ENCODE results near the gene DACH1.
"Not testable (repeated sequence)": the region's sequence is repeated elsewhere in the genome, so short reads cannot be mapped to it uniquely, and the experiment has no call there.

Gene DACH1

GRCh38 chr13:71780546-71780945 lies 86.5 kb downstream of the DACH1 start:
- Histone ChIP-seq H3K4me1 (ENCODE audit: control insufficient read depth, insufficient read depth, low read length) (no peaks in the 10 kb centered on the region), H3K27ac (ENCODE audit: low read length) (no peak overlapping the region), H3K4me3 (ENCODE audit: low read length) (no peak overlapping the region), H3K36me3 (ENCODE audit: control insufficient read depth, insufficient read depth, low read length) (no peaks in the 10 kb centered on the region), H3K27me3 (ENCODE audit: control insufficient read depth, insufficient read depth, low read length) (no peaks in the 10 kb centered on the region), H3K9me3 (ENCODE audit: control insufficient read depth, insufficient read depth, low read length) (no peaks in the 10 kb centered on the region)
- WGBS (ENCODE audit: insufficient coverage, insufficient read length): no CpG with 5 or more reads among the region's 5 CpGs
- DNase-seq (ENCODE audit: low read depth, low spot score): no peak

- H3K4me3 ChIP-seq (ENCODE audit: low read length); H3K27ac ChIP-seq (ENCODE audit: low read length); DNase-seq (ENCODE audit: low read depth, low spot score); H3K36me3 ChIP-seq (ENCODE audit: control insufficient read depth, insufficient read depth, low read length); H3K9me3 ChIP-seq (ENCODE audit: control insufficient read depth, insufficient read depth, low read length); H3K4me1 ChIP-seq (ENCODE audit: control insufficient read depth, insufficient read depth, low read length); H3K27me3 ChIP-seq (ENCODE audit: control insufficient read depth, insufficient read depth, low read length): not testable (repeated sequence)
- no CpG with 5 or more reads among the region's 11 CpGs for WGBS (ENCODE audit: insufficient coverage, insufficient read length)
These were observed 88.0 kb downstream of the DACH1 start for GRCh38 chr13:71778998-71779397.

- no peaks in the 10 kb centered on the region for H3K4me1 ChIP-seq (ENCODE audit: control insufficient read depth, insufficient read depth, low read length)
- no peaks in the 10 kb centered on the region for H3K27me3 ChIP-seq (ENCODE audit: control insufficient read depth, insufficient read depth, low read length)
- no peaks in the 10 kb centered on the region for H3K36me3 ChIP-seq (ENCODE audit: control insufficient read depth, insufficient read depth, low read length)
- no peak overlapping the region for H3K4me3 ChIP-seq (ENCODE audit: low read length)
- H3K9me3 ChIP-seq (ENCODE audit: control insufficient read depth, insufficient read depth, low read length): no peaks in the 10 kb centered on the region
- no CpG with 5 or more reads among the region's 1 CpG for WGBS (ENCODE audit: insufficient coverage, insufficient read length)
- no peak for DNase-seq (ENCODE audit: low read depth, low spot score)
- H3K27ac ChIP-seq (ENCODE audit: low read length): no peak overlapping the region
These were observed 91.0 kb downstream of the DACH1 start for GRCh38 chr13:71775966-71776365.

GRCh38 chr13:71774863-71775262 lies 92.1 kb downstream of the DACH1 start:
- no peaks in the 10 kb centered on the region for H3K4me1 ChIP-seq (ENCODE audit: control insufficient read depth, insufficient read depth, low read length)
- WGBS (ENCODE audit: insufficient coverage, insufficient read length): no CpG with 5 or more reads among the region's 4 CpGs
- H3K36me3 ChIP-seq (ENCODE audit: control insufficient read depth, insufficient read depth, low read length): no peaks in the 10 kb centered on the region
- H3K9me3 ChIP-seq (ENCODE audit: control insufficient read depth, insufficient read depth, low read length): no peaks in the 10 kb centered on the region
- no peak overlapping the region for H3K27ac ChIP-seq (ENCODE audit: low read length)
- no peak for DNase-seq (ENCODE audit: low read depth, low spot score)
- no peak overlapping the region for H3K4me3 ChIP-seq (ENCODE audit: low read length)
- no peaks in the 10 kb centered on the region for H3K27me3 ChIP-seq (ENCODE audit: control insufficient read depth, insufficient read depth, low read length)

GRCh38 chr13:71773531-71773930 lies 93.5 kb downstream of the DACH1 start:
- Histone ChIP-seq H3K27ac (ENCODE audit: low read length) (no peak overlapping the region), H3K36me3 (ENCODE audit: control insufficient read depth, insufficient read depth, low read length) (no peaks in the 10 kb centered on the region), H3K27me3 (ENCODE audit: control insufficient read depth, insufficient read depth, low read length) (no peaks in the 10 kb centered on the region), H3K4me3 (ENCODE audit: low read length) (no peak overlapping the region), H3K4me1 (ENCODE audit: control insufficient read depth, insufficient read depth, low read length) (no peaks in the 10 kb centered on the region), H3K9me3 (ENCODE audit: control insufficient read depth, insufficient read depth, low read length) (no peaks in the 10 kb centered on the region)
- WGBS (ENCODE audit: insufficient coverage, insufficient read length): no CpG with 5 or more reads among the region's 4 CpGs
- no peak for DNase-seq (ENCODE audit: low read depth, low spot score)

GRCh38 chr13:71772361-71772760 lies 94.6 kb downstream of the DACH1 start:
- Histone ChIP-seq H3K4me3 (ENCODE audit: low read length) (no peak overlapping the region), H3K4me1 (ENCODE audit: control insufficient read depth, insufficient read depth, low read length) (no peaks in the 10 kb centered on the region), H3K36me3 (ENCODE audit: control insufficient read depth, insufficient read depth, low read length) (no peaks in the 10 kb centered on the region), H3K27ac (ENCODE audit: low read length) (no peak overlapping the region), H3K27me3 (ENCODE audit: control insufficient read depth, insufficient read depth, low read length) (no peaks in the 10 kb centered on the region), H3K9me3 (ENCODE audit: control insufficient read depth, insufficient read depth, low read length) (no peaks in the 10 kb centered on the region)
- no peak for DNase-seq (ENCODE audit: low read depth, low spot score)
- no CpG with 5 or more reads among the region's 1 CpG for WGBS (ENCODE audit: insufficient coverage, insufficient read length)

- H3K4me1 ChIP-seq (ENCODE audit: control insufficient read depth, insufficient read depth, low read length): no peaks in the 10 kb centered on the region
- H3K27ac ChIP-seq (ENCODE audit: low read length): no peak overlapping the region
- no peak overlapping the region for H3K4me3 ChIP-seq (ENCODE audit: low read length)
- no peaks in the 10 kb centered on the region for H3K27me3 ChIP-seq (ENCODE audit: control insufficient read depth, insufficient read depth, low read length)
- no peaks in the 10 kb centered on the region for H3K9me3 ChIP-seq (ENCODE audit: control insufficient read depth, insufficient read depth, low read length)
- no peak for DNase-seq (ENCODE audit: low read depth, low spot score)
- no peaks in the 10 kb centered on the region for H3K36me3 ChIP-seq (ENCODE audit: control insufficient read depth, insufficient read depth, low read length)
- no CpG with 5 or more reads among the region's 2 CpGs for WGBS (ENCODE audit: insufficient coverage, insufficient read length)
These were observed 95.9 kb downstream of the DACH1 start for GRCh38 chr13:71771144-71771543.

GRCh38 chr13:71770710-71771109 lies 96.3 kb downstream of the DACH1 start:
- no peak overlapping the region for H3K4me3 ChIP-seq (ENCODE audit: low read length)
- no peaks in the 10 kb centered on the region for H3K36me3 ChIP-seq (ENCODE audit: control insufficient read depth, insufficient read depth, low read length)
- DNase-seq (ENCODE audit: low read depth, low spot score): no peak
- no peaks in the 10 kb centered on the region for H3K9me3 ChIP-seq (ENCODE audit: control insufficient read depth, insufficient read depth, low read length)
- no peak overlapping the region for H3K27ac ChIP-seq (ENCODE audit: low read length)
- no peaks in the 10 kb centered on the region for H3K27me3 ChIP-seq (ENCODE audit: control insufficient read depth, insufficient read depth, low read length)
- H3K4me1 ChIP-seq (ENCODE audit: control insufficient read depth, insufficient read depth, low read length): no peaks in the 10 kb centered on the region

- Histone ChIP-seq H3K36me3 (ENCODE audit: control insufficient read depth, insufficient read depth, low read length) (no peaks in the 10 kb centered on the region), H3K27me3 (ENCODE audit: control insufficient read depth, insufficient read depth, low read length) (no peaks in the 10 kb centered on the region), H3K9me3 (ENCODE audit: control insufficient read depth, insufficient read depth, low read length) (no peaks in the 10 kb centered on the region), H3K4me1 (ENCODE audit: control insufficient read depth, insufficient read depth, low read length) (no peaks in the 10 kb centered on the region), H3K4me3 (ENCODE audit: low read length) (no peak overlapping the region), H3K27ac (ENCODE audit: low read length) (no peak overlapping the region)
- DNase-seq (ENCODE audit: low read depth, low spot score): no peak
These were observed 98.1 kb downstream of the DACH1 start for GRCh38 chr13:71768881-71769280.

GRCh38 chr13:71759651-71760511 lies 107.1 kb downstream of the DACH1 start:
- Histone ChIP-seq H3K4me1 (ENCODE audit: control insufficient read depth, insufficient read depth, low read length) (no peaks in the 10 kb centered on the region; the same call in 1 of the 2 replicates), H3K27ac (ENCODE audit: low read length) (no peak overlapping the region), H3K36me3 (ENCODE audit: control insufficient read depth, insufficient read depth, low read length) (no peaks in the 10 kb centered on the region), H3K9me3 (ENCODE audit: control insufficient read depth, insufficient read depth, low read length) (no peaks in the 10 kb centered on the region), H3K27me3 (ENCODE audit: control insufficient read depth, insufficient read depth, low read length) (no peaks in the 10 kb centered on the region), H3K4me3 (ENCODE audit: low read length) (no peak overlapping the region)
- WGBS (ENCODE audit: insufficient coverage, insufficient read length): no CpG with 5 or more reads among the region's 10 CpGs
- DNase-seq (ENCODE audit: low read depth, low spot score): no peak

- Histone ChIP-seq H3K27ac (ENCODE audit: low read length) (no peak overlapping the region), H3K27me3 (ENCODE audit: control insufficient read depth, insufficient read depth, low read length) (no peaks in the 10 kb centered on the region), H3K9me3 (ENCODE audit: control insufficient read depth, insufficient read depth, low read length) (no peaks in the 10 kb centered on the region), H3K4me3 (ENCODE audit: low read length) (no peak overlapping the region), H3K4me1 (ENCODE audit: control insufficient read depth, insufficient read depth, low read length) (no peaks in the 10 kb centered on the region; the same call in 1 of the 2 replicates), H3K36me3 (ENCODE audit: control insufficient read depth, insufficient read depth, low read length) (no peaks in the 10 kb centered on the region)
- WGBS (ENCODE audit: insufficient coverage, insufficient read length): no CpG with 5 or more reads among the region's 2 CpGs
- DNase-seq (ENCODE audit: low read depth, low spot score): no peak
These were observed 108.2 kb downstream of the DACH1 start for GRCh38 chr13:71758828-71759227.
